ENCODE results near the gene CYP3A7. TPM values are rescaled to one million over a fixed set of nuclear protein-coding genes. Genes with fewer than 3 reads are reported as not detected.
"Not testable (repeated sequence)": the region's sequence is repeated elsewhere in the genome, so short reads cannot be mapped to it uniquely, and the experiment has no call there.

Gene CYP3A7
- total RNA-seq, 4 donors from 2014 or later = 0.56 to 2.8 (median 0.60) TPM; not detected in 1

GRCh38 chr7:99669782-99670181 is 65.2 kb downstream of the CYP3A7 start:
- TF ChIP-seq CTCF (IDR thresholded peaks at IDR 0.05) = no peak
- DNase-seq (ENCODE audit: low spot score) = no peak
- no peak for ATAC-seq (ENCODE audit: low FRiP score)

DNA sequence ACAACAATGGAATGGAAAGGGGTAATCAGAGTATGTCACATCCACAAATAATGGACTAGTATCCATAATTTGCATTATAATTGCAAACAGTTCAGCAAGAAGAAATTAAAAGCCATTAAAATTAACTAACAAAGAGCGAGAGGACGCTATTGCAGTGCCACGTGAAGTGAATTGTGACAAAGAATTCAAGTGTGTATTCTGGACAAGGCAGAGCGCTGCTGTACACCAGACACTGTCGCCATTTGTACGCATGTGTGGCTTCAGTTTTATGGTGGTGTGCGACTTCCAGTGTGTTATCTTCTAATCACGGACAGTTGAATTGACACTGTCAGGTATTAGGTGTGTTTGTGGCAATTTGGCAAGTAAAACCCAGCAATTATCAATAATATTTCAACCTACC is 66.5 kb downstream of the CYP3A7 start:
- DNase-seq (ENCODE audit: low spot score) (no peak), ATAC-seq (ENCODE audit: low FRiP score) (no peak)
- TF ChIP-seq CTCF (IDR thresholded peaks at IDR 0.05) = no peak

- no peak for ATAC-seq (ENCODE audit: low FRiP score)
- no peak for DNase-seq (ENCODE audit: low spot score)
- no peak for TF ChIP-seq CTCF (IDR thresholded peaks at IDR 0.05)
Observed at GRCh38 chr7:99667179-99667578, 67.8 kb downstream of the CYP3A7 start.

GRCh38 chr7:99666013-99666395 is 69.0 kb downstream of the CYP3A7 start:
- DNase-seq (ENCODE audit: low spot score) (no peak), ATAC-seq (ENCODE audit: low FRiP score) (no peak)
- TF ChIP-seq CTCF (IDR thresholded peaks at IDR 0.05) = no peak

DNA sequence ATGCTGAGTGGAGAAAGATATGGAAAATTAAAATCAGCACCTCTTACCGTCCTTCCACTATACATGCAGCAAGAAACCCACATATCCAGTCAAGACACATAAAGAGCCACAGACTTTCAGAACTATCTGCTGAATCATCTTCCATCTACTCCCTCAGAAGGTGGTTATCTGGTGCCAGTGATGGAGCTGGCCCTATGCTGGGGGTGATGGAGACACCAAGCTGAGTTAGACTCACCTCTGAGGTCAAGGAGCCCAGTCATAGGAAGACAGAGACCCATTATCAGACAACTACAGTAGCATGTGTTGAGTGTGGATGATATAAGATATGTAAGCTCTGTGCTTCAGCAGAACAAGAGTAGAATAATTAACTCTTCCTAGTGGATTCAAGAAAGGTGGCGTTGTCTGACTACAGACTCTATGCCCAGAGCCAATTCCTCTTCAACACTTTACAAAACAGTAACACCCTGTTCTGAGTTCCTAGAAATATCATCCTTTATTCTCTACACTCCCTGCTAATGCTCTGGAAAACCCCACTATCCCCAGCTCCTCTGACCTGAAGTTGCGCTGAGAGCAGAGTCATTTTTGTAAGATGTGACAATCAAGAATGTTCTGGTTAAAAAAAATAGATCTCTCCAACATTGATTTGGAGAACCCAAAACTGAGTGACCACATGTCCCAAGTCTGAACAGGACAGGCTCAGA is 69.5 kb downstream of the CYP3A7 start:
- TF ChIP-seq CTCF (IDR thresholded peaks at IDR 0.05) = no peak
- ATAC-seq (ENCODE audit: low FRiP score) (no peak), DNase-seq (ENCODE audit: low spot score) (no peak)

- ATAC-seq (ENCODE audit: low FRiP score); DNase-seq (ENCODE audit: low spot score): not testable (repeated sequence)
Observed at GRCh38 chr7:99657879-99658278, 77.1 kb downstream of the CYP3A7 start.

Small RNA genes within 50 kb of the gene (small RNA-seq; reads per million reads assigned to genes)
- gene CYP3A51P = not detected
- gene CYP3A7-CYP3A51P = not detected

Other genes starting within 250 kb of the CYP3A7 start
- gene ZNF394, start 234.9 kb downstream of the CYP3A7 start, total RNA-seq = 10 to 100 TPM; 23.7 to 46.7 (median 35.6) TPM
- 10 to 100 TPM in 1 of 4 donors, 1 to 10 TPM in 3; 6.1 to 10.2 (median 7.8) TPM for gene ZKSCAN5, start 230.5 kb downstream of the CYP3A7 start, total RNA-seq
- 1 to 10 TPM; 2.8 to 5.8 (median 3.3) TPM for gene FAM200A, start 183.1 kb downstream of the CYP3A7 start, total RNA-seq
- 100 to 1,000 TPM; 104 to 164 (median 109) TPM for gene ZNF655, start 176.6 kb downstream of the CYP3A7 start, total RNA-seq
- 1 to 10 TPM in 1 of 4 donors, under 1 TPM in 3; 0.82 to 1.8 (median 0.89) TPM for gene TMEM225B, start 136.9 kb downstream of the CYP3A7 start, total RNA-seq
- 10 to 100 TPM in 3 of 4 donors, 1 to 10 TPM in 1; 9.1 to 21.0 (median 15.0) TPM for gene ZSCAN25, start 118.2 kb downstream of the CYP3A7 start, total RNA-seq
- 10 to 100 TPM in 2 of 4 donors, 1 to 10 TPM in 2; 6.2 to 92.0 (median 13.8) TPM for gene CYP3A5, start 55.2 kb downstream of the CYP3A7 start, total RNA-seq
- 1 to 10 TPM in 1 of 4 donors, under 1 TPM in 1, not detected in 2; 0.60 to 1.8 TPM for gene CYP3A4, start 49.0 kb upstream of the CYP3A7 start, total RNA-seq
- not detected for gene CYP3A43, start 92.8 kb upstream of the CYP3A7 start, total RNA-seq
- gene OR2AE1, start 141.8 kb upstream of the CYP3A7 start, total RNA-seq = 1 to 10 TPM in 1 of 4 donors, under 1 TPM in 1, not detected in 2; 0.72 to 1.2 TPM
- gene TRIM4, start 184.3 kb upstream of the CYP3A7 start, total RNA-seq = 10 to 100 TPM; 28.8 to 45.2 (median 35.1) TPM
- gene GJC3, start 194.4 kb upstream of the CYP3A7 start, total RNA-seq = under 1 TPM in 2 of 4 donors, not detected in 2; 0.63 to 0.74 TPM
- 100 to 1,000 TPM in 1 of 4 donors, 10 to 100 TPM in 3; 70.9 to 155 (median 92.1) TPM for gene AZGP1, start 240.8 kb upstream of the CYP3A7 start, total RNA-seq

Measured in omental fat pad (tissue), 4 donors.